PC-3 (cell line): ENCODE results near the gene CCSER1.

Experiments
- CTCF ChIP-seq: fragments of 300-600 bp; sonication (generic); conservative IDR thresholded peaks from 2 replicates; pipeline ENCODE4 v1.5.1; 2017; ENCODE audit warnings: antibody characterized with exemption, low read depth, mild to moderate bottlenecking, low read length
- EZH2phosphoT487 ChIP-seq: fragments of 300-600 bp; sonication (generic); IDR thresholded peaks from 2 replicates; pipeline ENCODE4 v1.6.1; 2018; ENCODE audit warnings: mild to moderate bottlenecking, antibody characterized with exemption, low read length, borderline replicate concordance

DNA sequence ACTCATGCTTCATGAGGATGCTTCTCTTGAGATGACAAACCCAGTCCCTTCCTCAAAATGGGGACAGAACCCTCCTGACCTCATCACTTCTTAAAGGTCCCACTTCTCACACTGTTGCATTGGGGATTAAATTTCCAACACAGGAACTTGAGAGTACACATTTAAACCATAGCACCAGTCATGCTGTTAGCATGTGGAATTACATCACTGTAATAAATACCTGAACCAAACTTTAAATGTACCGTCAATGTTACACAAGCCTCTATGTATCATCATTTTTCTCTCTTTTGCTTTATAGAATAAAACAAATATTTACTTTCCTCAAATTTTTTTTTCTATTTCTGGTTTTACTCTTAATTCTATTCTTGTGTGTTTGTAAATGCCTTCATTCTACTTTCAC lies 448.2 kb downstream of the CCSER1 start:
- no peak for TF ChIP-seq EZH2phosphoT487
- TF ChIP-seq CTCF, result no peak
